ENCODE data around the gene SPACA9.

Gene SPACA9

GRCh38 chr9:132894862-132895835 is 16.5 kb downstream of the SPACA9 start:
- no peak for FAIRE-seq

GRCh38 chr9:132896264-132896663 is 17.6 kb downstream of the SPACA9 start:
- FAIRE-seq = no peak

- FAIRE-seq = no peak
These were observed 18.2 kb downstream of the SPACA9 start for GRCh38 chr9:132896906-132897305.

GRCh38 chr9:132898051-132898450 is 19.4 kb downstream of the SPACA9 start:
- FAIRE-seq = no peak

- peak; percentile 92 for FAIRE-seq
These were observed 23.4 kb downstream of the SPACA9 start for GRCh38 chr9:132901858-132902831.

- FAIRE-seq = no peak
These were observed 25.1 kb downstream of the SPACA9 start for GRCh38 chr9:132903574-132904492.

- no peak for FAIRE-seq
These were observed 27.0 kb downstream of the SPACA9 start for GRCh38 chr9:132905726-132906125.

- FAIRE-seq = no peak
These were observed 29.9 kb downstream of the SPACA9 start for GRCh38 chr9:132908635-132909034.

GRCh38 chr9:132909311-132909710 is 30.6 kb downstream of the SPACA9 start:
- no peak for FAIRE-seq

GRCh38 chr9:132910376-132910775 is 31.7 kb downstream of the SPACA9 start:
- FAIRE-seq = no peak

GRCh38 chr9:132912131-132912530 is 33.4 kb downstream of the SPACA9 start:
- no peak for FAIRE-seq

GRCh38 chr9:132914924-132915323 is 36.2 kb downstream of the SPACA9 start:
- no peak for FAIRE-seq

- no peak for FAIRE-seq
These were observed 41.0 kb downstream of the SPACA9 start for GRCh38 chr9:132919614-132920268.

- no peak for FAIRE-seq
These were observed 44.7 kb downstream of the SPACA9 start for GRCh38 chr9:132923346-132923902.

GRCh38 chr9:132927704-132928103 is 49.0 kb downstream of the SPACA9 start:
- FAIRE-seq = no peak

- FAIRE-seq = no peak
These were observed 52.6 kb downstream of the SPACA9 start for GRCh38 chr9:132931178-132931735.

GRCh38 chr9:132935026-132935425 is 56.3 kb downstream of the SPACA9 start:
- FAIRE-seq = no peak

GRCh38 chr9:132937463-132937901 is 58.8 kb downstream of the SPACA9 start:
- no peak for FAIRE-seq

GRCh38 chr9:132939169-132939568 is 60.5 kb downstream of the SPACA9 start:
- FAIRE-seq = no peak

Measured in G401.6 (cell line).